Heart left ventricle (tissue), 16 donors: Measurements from ENCODE around the gene PPP1R15A. TPM values are rescaled to one million over a fixed set of nuclear protein-coding genes. Genes with fewer than 3 reads are reported as not detected.
A peak's percentile ranks its signal among the peaks of the same experiment; 100 is the strongest.
"Not testable (repeated sequence)": the region's sequence is repeated elsewhere in the genome, so short reads cannot be mapped to it uniquely, and the experiment has no call there.

Experiments
- ATAC-seq, 4 donors: fragments of 200-7000 bp; cut with Tn5 transposase; one replicate each; pipeline ENCODE4 v1.9.1; 2020 to 2022; ENCODE audit warnings: moderate library complexity in 4 of 4, mild to moderate bottlenecking in 3 of 4, moderate number of reproducible peaks in 1 of 4
- DNase-seq, 5 donors: peaks; one replicate each; pipeline ENCODE4 v3.0.0-alpha.2; 2020
- H3K27ac ChIP-seq, 12 donors: fragments of 200-600 bp; sonication (generic) in 4 of 12; one replicate each; pipeline versions ENCODE4 v1.5.0 to v1.8.0; 2016 to 2022; ENCODE audit warnings: mild to moderate bottlenecking in 2 of 12
- H3K27me3 ChIP-seq, 9 donors: fragments of 200-600 bp; sonication (generic) in 2 of 9; one replicate each; pipeline versions ENCODE4 v1.5.1 to v1.8.0; 2016 to 2022; ENCODE audit warnings: mild to moderate bottlenecking in 3 of 9
- H3K36me3 ChIP-seq, 9 donors: fragments of 200-600 bp; sonication (generic) in 2 of 9; one replicate each; pipeline versions ENCODE4 v1.5.0 to v1.8.0; 2018 to 2022; ENCODE audit warnings: mild to moderate bottlenecking in 2 of 9
- H3K4me1 ChIP-seq, 12 donors: fragments of 200-600 bp; sonication (generic) in 4 of 12; one replicate each; pipeline versions ENCODE4 v1.5.0 to v1.8.0; 2016 to 2022; ENCODE audit warnings: mild to moderate bottlenecking in 3 of 12
- H3K4me3 ChIP-seq, 12 donors: fragments of 200-600 bp; sonication (generic) in 4 of 12; one replicate each; pipeline versions ENCODE4 v1.5.0 to v1.8.0; 2017 to 2022; ENCODE audit warnings: mild to moderate bottlenecking in 9 of 12, moderate library complexity in 4 of 12
- H3K9me3 ChIP-seq, 12 donors: fragments of 200-600 bp; sonication (generic) in 4 of 12; one replicate each; pipeline versions ENCODE4 v1.5.0 to v1.8.0; 2016 to 2022; ENCODE audit warnings: mild to moderate bottlenecking in 1 of 12
- CTCF ChIP-seq, 12 donors: fragments of 200-600 bp; sonication (generic) in 4 of 12; IDR thresholded peaks; one replicate each; pipeline versions ENCODE4 v1.5.0 to v1.8.0; 2018 to 2022; ENCODE audit warnings: antibody characterized with exemption in 12 of 12, mild to moderate bottlenecking in 5 of 12
- POLR2A ChIP-seq, 2 donors: fragments of 450-650 bp; IDR thresholded peaks; one replicate each; pipeline ENCODE4 v1.6.1; 2017; ENCODE audit warnings: antibody characterized with exemption in 2 of 2, mild to moderate bottlenecking in 2 of 2, moderate library complexity in 2 of 2
- WGBS, 4 donors: extraction: QIAGEN DNeasy Blood & Tissue Kit in 2 of 4; methylation state at CpG; one replicate each; pipeline versions ENCODE4 v1.1.5 to v1.1.7; 2013 to 2018; 5-methylcytosine and 5-hydroxymethylcytosine counted together
- intact Hi-C, 10 donors: fragments of 100-400 bp; cut with DNase I; formaldehyde crosslinking; loops; one replicate each; pipeline versions ENCODE4 v1.11.1 to v1.14.2; 2022
- polyA plus RNA-seq, 2 donors: library from polyadenylated mRNA; stranded (reverse); fragments of 200-250 nt; gene quantifications; one replicate each; pipeline ENCODE4 v1.2.3, GENCODE V29; 2013
- total RNA-seq, 9 donors: library from RNA; depleted of rRNA in 2 of 9; stranded (reverse); fragments of >200 nt in 2 of 9; fragmentation: NEBNext Ultra II Directional in 3 of 9; extraction: Animal tissue kit (Norgen Biotek cat#: 25700) in 3 of 9; gene quantifications; one replicate each; pipeline versions ENCODE4 v1.1.0 to v1.2.4, GENCODE V29; 2016 to 2023
- donor health status: ischemic (EF 13 %, LVEDD 7.1; RV severe dilation, severe dysfunction).
- donor health status: healthy with polysubstance abuse.
- donor health status: DM: no; HTN: yes; CAD: no.
- donor health status: DM: no; HTN: no; CAD: no.
- donor health status: ischemic (EF 25% LVEDD 6.9; RV normal size, moderate dysfunction).
- donor health status: ischemic (EF 25% LVEDD 5.7; RV mildly dilated, moderate dysfunction).
- donor health status: healthy.
- donor health status: DM: yes; HTN: yes; CAD: no.
- donor health status: ischemic (EF 35%, LVEDD 5.7; RV mildly dilated, moderate dysfunction).
- donor health status: nonischemic (EF 11% LVEDD 7.7; RV severe dilation, severe dysfunction).
- donor health status: DM: yes; HTN: yes; CAD: no.
- donor health status: PGD.
- donor health status: ischemic (EF 29% LVEDD 5.4; RV normal size, mild dysfunction).
- donor health status: nonischemic (EF 23%, LVEDD 6.1; RV moderate dilation, normal function).

The PPP1R15A gene
- total and polyA plus RNA-seq, 11 donors, result 51.7 to 181 (median 68.2) TPM

- WGBS, 4 donors, result 77 to 88% (median 80%) methylated on average over 6 of the region's 6 CpGs
- H3K9me3 ChIP-seq, result no peaks in the 10 kb centered on the region
- no peak overlapping the region for H3K27ac ChIP-seq
- H3K27me3 ChIP-seq, result no peaks in the 10 kb centered on the region
- peaks cover 4 to 97% (median 93%) of the 10 kb centered on the region in 9 donors for H3K36me3 ChIP-seq
- DNase-seq, result no peak
- intact Hi-C loops, result no loop called here
- no peak overlapping the region for H3K4me3 ChIP-seq
- no peak for ATAC-seq
- H3K4me1 ChIP-seq, result no peaks in the 10 kb centered on the region
- TF ChIP-seq POLR2A (IDR thresholded peaks at IDR 0.05) (no peak), CTCF (IDR thresholded peaks at IDR 0.05) (no peak)
Measured at GRCh38 chr19:48918071-48918470, 45.9 kb downstream of the PPP1R15A start.

GRCh38 chr19:48918801-48919247 lies 46.6 kb downstream of the PPP1R15A start:
- Histone ChIP-seq H3K4me3 (no peak overlapping the region), H3K4me1 (no peaks in the 10 kb centered on the region), H3K9me3 (no peaks in the 10 kb centered on the region), H3K27me3 (no peaks in the 10 kb centered on the region), H3K36me3 (peaks cover 4 to 94% (median 87%) of the 10 kb centered on the region in 9 donors), H3K27ac (no peak overlapping the region)
- ATAC-seq, result peak in 2 of 4 donors; percentile 42 to 54
- intact Hi-C loops, result no loop called here
- WGBS, 4 donors, result 83 to 87% (median 84%) methylated on average over 18 of the region's 18 CpGs
- DNase-seq, result no peak
- TF ChIP-seq CTCF (IDR thresholded peaks at IDR 0.05), result no peak
- TF ChIP-seq POLR2A (IDR thresholded peaks at IDR 0.05), result no peak

GRCh38 chr19:48919271-48919670 lies 47.0 kb downstream of the PPP1R15A start:
- H3K4me1 ChIP-seq, ATAC-seq: not testable (repeated sequence)

GRCh38 chr19:48920949-48921348 lies 48.7 kb downstream of the PPP1R15A start:
- no peaks in the 10 kb centered on the region for H3K4me1 ChIP-seq
- no peaks in the 10 kb centered on the region for H3K27me3 ChIP-seq
- TF ChIP-seq CTCF (IDR thresholded peaks at IDR 0.05), result no peak
- no peak for TF ChIP-seq POLR2A (IDR thresholded peaks at IDR 0.05)
- H3K9me3 ChIP-seq, result no peaks in the 10 kb centered on the region
- H3K36me3 ChIP-seq, result peaks cover 0 to 73% (median 66%) of the 10 kb centered on the region in 9 donors
- no peak overlapping the region for H3K4me3 ChIP-seq
- DNase-seq, result no peak
- H3K27ac ChIP-seq, result no peak overlapping the region
- no peak for ATAC-seq
- 87 to 92% (median 88%) methylated on average over 10 of the region's 10 CpGs for WGBS, 4 donors
- intact Hi-C loops, result no loop called here

More at GRCh38 chr19:48919271-48919670, 47.0 kb downstream of the PPP1R15A start:
- 92 to 95% (median 93%) methylated on average over 8 of the region's 8 CpGs for WGBS, 4 donors
- H3K36me3 ChIP-seq, result peaks cover 3 to 90% (median 83%) of the 10 kb centered on the region in 9 donors
- H3K4me3 ChIP-seq, intact Hi-C loops, DNase-seq, H3K27me3 ChIP-seq, H3K9me3 ChIP-seq, H3K27ac ChIP-seq: not testable (repeated sequence)
